HG03280 (cell line): Measurements from ENCODE around the gene SBNO2.

Experiments used
- ATAC-seq: cut with Tn5 transposase; IDR thresholded peaks from one replicate; pipeline ENCODE4 v1.9.1; 2021; ENCODE audit warnings: mild to moderate bottlenecking, moderate library complexity; ENCODE audit not compliant: unreplicated experiment

Gene SBNO2

GRCh38 chr19:1090731-1091543 lies 83.1 kb downstream of the SBNO2 start:
- ATAC-seq = no peak

- ATAC-seq = no peak
Observed at GRCh38 chr19:1089891-1090290, 84.2 kb downstream of the SBNO2 start.

- no peak for ATAC-seq
Observed at GRCh38 chr19:1089126-1089771, 84.8 kb downstream of the SBNO2 start.

- no peak for ATAC-seq
Observed at GRCh38 chr19:1088416-1089010, 85.6 kb downstream of the SBNO2 start.

GRCh38 chr19:1087813-1088415 lies 86.2 kb downstream of the SBNO2 start:
- ATAC-seq = no peak

GRCh38 chr19:1086613-1087012 lies 87.5 kb downstream of the SBNO2 start:
- ATAC-seq = no peak

- ATAC-seq = no peak
Observed at GRCh38 chr19:1085676-1086442, 88.2 kb downstream of the SBNO2 start.

GRCh38 chr19:1085053-1085658 lies 88.9 kb downstream of the SBNO2 start:
- no peak for ATAC-seq

GRCh38 chr19:1084024-1084868 lies 89.8 kb downstream of the SBNO2 start:
- no peak for ATAC-seq

- no peak for ATAC-seq
Observed at GRCh38 chr19:1082928-1083816, 90.9 kb downstream of the SBNO2 start.

- no peak for ATAC-seq
Observed at GRCh38 chr19:1082165-1082927, 91.7 kb downstream of the SBNO2 start.

GRCh38 chr19:1081301-1082164 lies 92.5 kb downstream of the SBNO2 start:
- ATAC-seq = no peak

GRCh38 chr19:1080360-1081161 lies 93.5 kb downstream of the SBNO2 start:
- ATAC-seq = no peak

GRCh38 chr19:1079566-1080111 lies 94.4 kb downstream of the SBNO2 start:
- no peak for ATAC-seq

- ATAC-seq = peak; percentile 69
Observed at GRCh38 chr19:1076951-1077350, 97.1 kb downstream of the SBNO2 start.

- ATAC-seq = no peak
Observed at GRCh38 chr19:1076046-1076386, 98.1 kb downstream of the SBNO2 start.
